ENCODE results near the gene RNU1-3. TPM values are rescaled to one million over a fixed set of nuclear protein-coding genes. Genes with fewer than 3 reads are reported as not detected.
"Not testable (repeated sequence)": the region's sequence is repeated elsewhere in the genome, so short reads cannot be mapped to it uniquely, and the experiment has no call there.

RNU1-3 gene
- total RNA-seq, 6 donors from 2014 or later = under 0.01 to 14,413 (median 1,360) TPM

DNA sequence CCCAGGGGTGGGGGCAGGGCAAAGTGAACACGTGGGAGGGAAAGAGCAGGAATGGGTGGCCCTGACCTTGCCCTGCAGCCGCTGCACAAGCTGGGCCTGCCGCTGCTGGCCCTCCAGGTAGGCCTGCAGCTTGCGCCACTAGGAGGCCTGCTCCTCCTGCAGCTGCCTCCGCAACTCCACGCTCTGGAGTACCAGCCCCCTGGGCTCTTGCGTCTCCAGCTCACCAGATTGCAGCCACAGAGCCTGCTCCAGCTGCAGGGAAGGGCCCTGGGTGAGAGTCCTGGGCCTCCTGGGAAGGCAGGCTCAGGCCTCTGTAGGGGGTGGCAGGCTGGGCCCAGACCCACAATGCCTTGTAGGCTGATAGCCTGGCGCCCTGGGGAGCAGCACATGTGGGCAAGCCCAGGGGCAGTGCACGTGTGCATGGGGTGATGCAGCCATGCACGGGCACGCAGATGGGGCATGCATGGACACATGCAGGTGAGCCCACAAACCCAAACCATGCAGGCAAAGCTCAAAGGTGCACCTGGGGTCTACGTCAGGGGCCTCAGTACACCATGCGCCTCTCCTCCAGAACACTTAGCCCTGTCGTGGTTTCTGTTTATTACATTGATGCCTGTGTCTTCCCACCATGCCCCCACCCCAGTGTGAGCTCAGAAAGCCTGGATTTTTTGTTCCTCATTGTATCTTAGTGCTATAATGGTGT is 9.6 kb downstream of the RNU1-3 start:
- not testable (repeated sequence) for H3K9me3 ChIP-seq
- ATAC-seq (ENCODE audit: low FRiP score in 2 of 2) = peak; percentile 39 to 71
- WGBS, 2 donors = no CpG with 5 or more reads among the region's 14 CpGs

DNA sequence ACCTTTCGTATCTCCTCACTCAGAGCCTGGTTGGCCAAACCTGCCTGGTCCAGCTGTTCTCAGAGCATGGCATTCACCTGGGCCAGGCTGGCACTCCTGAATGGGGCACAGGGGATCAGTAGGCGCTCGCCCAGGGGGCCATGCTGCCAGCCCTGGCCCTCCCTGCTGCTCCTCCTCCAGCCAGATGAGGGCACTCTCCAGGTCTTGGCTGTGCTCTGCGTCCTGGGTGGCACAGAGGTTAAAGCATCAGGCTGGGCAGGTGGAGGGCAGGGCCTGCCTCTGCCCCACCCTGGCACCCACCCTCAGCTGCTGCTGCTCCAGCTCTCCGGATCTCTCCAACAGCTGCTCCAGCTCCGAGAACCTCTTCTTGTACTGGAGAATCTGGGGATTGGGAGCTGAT is 10.2 kb downstream of the RNU1-3 start:
- not testable (repeated sequence) for H3K36me3 ChIP-seq, H3K4me1 ChIP-seq, H3K4me3 ChIP-seq, H3K9me3 ChIP-seq, H3K27me3 ChIP-seq, DNase-seq, H3K27ac ChIP-seq
- WGBS, 2 donors = no CpG with 5 or more reads among the region's 6 CpGs
- ATAC-seq (ENCODE audit: low FRiP score in 2 of 2) = peak in 1 of 2 donors; percentile 71

More for the DNA sequence above, 9.6 kb downstream of the RNU1-3 start:
- not testable (repeated sequence) for DNase-seq, H3K27me3 ChIP-seq, H3K4me3 ChIP-seq, H3K36me3 ChIP-seq, H3K4me1 ChIP-seq, H3K27ac ChIP-seq

DNA sequence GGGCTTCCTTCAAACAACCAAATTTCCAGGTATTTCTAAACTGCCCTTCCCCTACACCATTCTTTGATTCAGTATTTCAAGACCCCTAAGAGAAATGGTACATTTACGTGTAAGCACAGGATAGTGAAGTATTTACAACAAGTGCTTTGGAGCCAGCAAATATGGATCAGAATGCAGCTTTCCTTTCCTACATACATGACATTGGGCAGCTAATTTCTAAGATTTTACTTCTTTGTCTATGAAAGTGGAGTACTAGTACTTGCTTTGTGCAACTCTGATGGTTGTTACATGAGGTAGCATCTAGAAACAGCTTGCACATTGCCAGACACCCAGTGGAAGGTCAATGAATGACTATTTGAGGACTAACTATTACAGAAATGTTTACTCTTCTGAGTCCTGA is 15.2 kb downstream of the RNU1-3 start:
- not testable (repeated sequence) for DNase-seq; H3K36me3 ChIP-seq; ATAC-seq (ENCODE audit: low FRiP score in 2 of 2); H3K9me3 ChIP-seq; H3K4me3 ChIP-seq; H3K27me3 ChIP-seq; H3K27ac ChIP-seq; H3K4me1 ChIP-seq
- WGBS, 2 donors = 89 to 94% methylated on average over 1 of the region's 1 CpG

DNA sequence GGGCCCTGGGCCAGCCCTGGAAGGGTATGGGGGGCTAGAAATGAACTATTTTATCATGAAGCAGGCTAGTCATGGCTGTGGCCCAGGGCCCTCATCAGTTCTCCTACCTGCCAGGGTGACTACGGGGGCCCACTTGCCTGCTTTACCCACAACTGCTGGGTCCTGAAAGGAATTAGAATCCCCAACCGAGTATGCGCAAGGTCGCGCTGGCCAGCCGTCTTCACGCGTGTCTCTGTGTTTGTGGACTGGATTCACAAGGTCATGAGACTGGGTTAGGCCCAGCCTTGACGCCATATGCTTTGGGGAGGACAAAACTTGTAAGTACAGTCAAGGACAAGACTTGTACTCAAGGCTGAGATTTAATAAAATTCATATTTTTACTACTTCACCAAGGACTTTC is 16.8 kb downstream of the RNU1-3 start:
- WGBS, 2 donors = 81 to 83% methylated on average over 9 of the region's 9 CpGs
- ATAC-seq (ENCODE audit: low FRiP score in 2 of 2); H3K9me3 ChIP-seq; H3K36me3 ChIP-seq; H3K27me3 ChIP-seq; H3K4me3 ChIP-seq; H3K27ac ChIP-seq: not testable (repeated sequence)
- peaks cover 4 to 11% (median 5%) of the 10 kb centered on the region in 4 donors for H3K4me1 ChIP-seq
- peak; percentile 21 to 26 for DNase-seq

DNA sequence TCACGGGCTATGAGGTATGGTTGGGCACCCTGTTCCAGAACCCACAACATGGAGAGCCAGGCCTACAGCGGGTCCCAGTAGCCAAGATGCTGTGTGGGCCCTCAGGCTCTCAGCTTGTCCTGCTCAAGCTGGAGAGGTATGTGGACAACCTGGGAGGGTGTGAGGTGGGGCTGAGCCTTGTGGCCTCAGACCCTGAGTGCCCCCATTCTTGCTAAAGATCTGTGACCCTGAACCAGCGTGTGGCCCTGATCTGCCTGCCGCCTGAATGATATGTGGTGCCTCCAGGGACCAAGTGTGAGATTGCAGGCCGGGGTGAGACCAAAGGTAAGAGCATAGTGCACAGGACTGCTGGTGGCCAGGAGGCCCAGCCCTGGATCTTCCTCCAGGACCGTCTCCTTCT is 17.4 kb downstream of the RNU1-3 start:
- not testable (repeated sequence) for H3K4me3 ChIP-seq; H3K36me3 ChIP-seq; H3K27me3 ChIP-seq; ATAC-seq (ENCODE audit: low FRiP score in 2 of 2); H3K9me3 ChIP-seq; H3K27ac ChIP-seq
- WGBS, 2 donors = 82 to 83% methylated on average over 1 to 5 of the region's 6 CpGs
- DNase-seq = peak in 1 of 2 donors; percentile 20
- H3K4me1 ChIP-seq = peaks cover 6 to 16% (median 7%) of the 10 kb centered on the region in 4 donors

DNA sequence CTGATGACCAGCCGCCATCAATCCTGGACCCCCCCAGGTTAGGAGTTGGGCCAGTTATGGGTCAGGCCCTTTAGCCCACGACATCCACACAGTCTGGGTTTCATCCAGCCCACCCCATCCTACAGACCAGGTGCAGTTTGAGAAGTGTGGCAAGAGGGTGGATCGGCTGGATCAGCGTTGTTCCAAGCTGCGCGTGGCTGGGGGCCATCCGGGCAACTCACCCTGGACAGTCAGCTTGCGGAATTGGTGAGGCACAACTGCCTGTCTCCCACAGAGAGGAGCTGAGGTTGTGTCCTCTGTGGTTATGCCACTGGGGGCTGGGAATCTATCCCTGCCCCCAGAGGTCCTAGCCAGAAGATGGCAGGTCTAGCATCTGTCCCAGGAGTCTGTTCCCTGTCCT is 18.0 kb downstream of the RNU1-3 start:
- H3K27ac ChIP-seq; H3K36me3 ChIP-seq; H3K27me3 ChIP-seq; ATAC-seq (ENCODE audit: low FRiP score in 2 of 2); H3K9me3 ChIP-seq; H3K4me3 ChIP-seq: not testable (repeated sequence)
- no CpG with 5 or more reads among the region's 8 CpGs for WGBS, 2 donors
- peak; percentile 17 to 60 for DNase-seq
- H3K4me1 ChIP-seq = peaks cover 9 to 22% (median 10%) of the 10 kb centered on the region in 4 donors

DNA sequence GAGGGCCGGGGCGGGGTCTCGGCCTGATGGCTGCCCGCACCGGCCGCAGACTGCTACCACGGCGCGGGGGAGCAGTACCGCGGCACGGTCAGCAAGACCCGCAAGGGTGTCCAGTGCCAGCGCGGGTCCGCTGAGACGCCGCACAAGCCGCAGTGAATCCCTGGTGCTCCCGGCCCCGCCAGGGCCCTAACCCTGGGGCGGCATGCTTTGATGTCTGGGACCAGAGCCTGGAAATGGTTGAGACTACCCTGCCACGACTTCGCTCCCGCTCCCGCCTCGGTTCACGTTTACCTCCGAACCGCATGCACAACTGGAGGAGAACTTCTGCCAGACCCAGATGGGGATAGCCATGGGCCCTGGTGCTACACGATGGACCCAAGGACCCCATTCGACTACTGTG is 18.5 kb downstream of the RNU1-3 start:
- not testable (repeated sequence) for ATAC-seq (ENCODE audit: low FRiP score in 2 of 2); H3K9me3 ChIP-seq; H3K27me3 ChIP-seq; H3K36me3 ChIP-seq; H3K27ac ChIP-seq
- Histone ChIP-seq H3K4me3 (peak overlapping the region in 2 of 4 donors; percentile 35 to 38), H3K4me1 (peaks cover 14 to 27% (median 15%) of the 10 kb centered on the region in 4 donors)
- peak in 1 of 2 donors; percentile 86 for DNase-seq
- 60% methylated on average over 9 of the region's 32 CpGs; no CpG with 5 or more reads in 1 of the 2 donors for WGBS, 2 donors

DNA sequence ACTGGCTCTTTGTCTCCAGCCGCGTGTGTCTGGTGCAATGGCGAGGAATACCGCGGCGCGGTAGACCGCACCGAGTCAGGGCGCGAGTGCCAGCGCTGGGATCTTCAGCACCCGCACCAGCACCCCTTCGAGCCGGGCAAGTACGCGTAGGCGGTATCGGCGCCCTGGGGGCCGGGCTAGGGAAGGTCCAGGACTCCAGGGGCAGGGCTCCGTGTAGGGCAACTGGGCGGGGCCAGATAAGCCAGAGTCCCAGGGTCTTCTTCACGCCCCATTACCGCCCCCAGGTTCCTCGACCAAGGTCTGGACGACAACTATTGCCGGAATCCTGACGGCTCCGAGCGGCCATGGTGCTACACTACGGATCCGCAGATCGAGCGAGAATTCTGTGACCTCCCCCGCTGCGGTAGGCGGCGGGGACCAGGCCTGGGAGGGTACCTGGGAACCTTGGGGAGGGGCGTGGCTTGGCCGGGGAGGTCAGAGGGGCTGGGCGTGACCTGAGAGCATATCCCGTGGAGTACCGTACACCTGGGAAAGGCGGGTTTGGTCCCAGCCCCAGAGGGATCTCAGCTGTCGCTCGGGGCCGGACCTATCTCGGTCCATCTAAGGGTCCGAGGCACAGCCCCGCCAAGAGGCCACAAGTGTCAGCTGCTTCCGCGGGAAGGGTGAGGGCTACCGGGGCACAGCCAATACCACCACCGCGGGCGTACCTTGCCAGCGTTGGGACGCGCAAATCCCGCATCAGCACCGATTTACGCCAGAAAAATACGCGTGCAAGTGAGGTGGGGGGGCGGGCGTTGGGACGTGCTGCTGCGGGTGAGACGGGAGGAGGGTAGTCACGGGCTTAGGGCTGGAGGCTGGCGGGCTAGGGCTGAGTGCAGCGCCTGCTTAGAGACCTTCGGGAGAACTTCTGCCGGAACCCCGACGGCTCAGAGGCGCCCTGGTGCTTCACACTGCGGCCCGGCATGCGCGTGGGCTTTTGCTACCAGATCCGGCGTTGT is 19.3 kb downstream of the RNU1-3 start:
- Histone ChIP-seq H3K4me3 (peak overlapping the region in 3 of 4 donors; percentile 27 to 38 (median 35)), H3K4me1 (peaks cover 22 to 34% (median 22%) of the 10 kb centered on the region in 4 donors)
- H3K27me3 ChIP-seq, H3K27ac ChIP-seq, H3K9me3 ChIP-seq, H3K36me3 ChIP-seq: not testable (repeated sequence)
- ATAC-seq (ENCODE audit: low FRiP score in 2 of 2) = peak; percentile 7 to 82
- WGBS, 2 donors = 19% methylated on average over 11 of the region's 84 CpGs; no CpG with 5 or more reads in 1 of the 2 donors
- DNase-seq = peak; percentile 21 to 84

DNA sequence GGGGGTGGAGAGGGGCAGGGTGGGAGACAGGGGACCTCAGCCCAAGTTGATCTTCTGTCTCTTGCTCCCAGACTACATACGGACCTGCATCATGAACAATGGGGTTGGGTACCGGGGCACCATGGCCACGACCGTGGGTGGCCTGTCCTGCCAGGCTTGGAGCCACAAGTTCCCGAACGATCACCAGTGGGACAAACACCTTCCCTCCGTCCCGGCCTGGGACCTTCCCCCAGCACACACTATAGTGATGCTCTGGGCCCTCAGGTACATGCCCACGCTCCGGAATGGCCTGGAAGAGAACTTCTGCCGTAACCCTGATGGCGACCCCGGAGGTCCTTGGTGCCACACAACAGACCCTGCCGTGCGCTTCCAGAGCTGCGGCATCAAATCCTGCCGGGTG is 20.0 kb downstream of the RNU1-3 start:
- H3K4me3 ChIP-seq; H3K27ac ChIP-seq; DNase-seq; H3K9me3 ChIP-seq; H3K27me3 ChIP-seq; ATAC-seq (ENCODE audit: low FRiP score in 2 of 2); H3K36me3 ChIP-seq: not testable (repeated sequence)
- 87% methylated on average over 14 of the region's 17 CpGs; no CpG with 5 or more reads in 1 of the 2 donors for WGBS, 2 donors
- H3K4me1 ChIP-seq = peaks cover 22 to 42% (median 26%) of the 10 kb centered on the region in 4 donors

DNA sequence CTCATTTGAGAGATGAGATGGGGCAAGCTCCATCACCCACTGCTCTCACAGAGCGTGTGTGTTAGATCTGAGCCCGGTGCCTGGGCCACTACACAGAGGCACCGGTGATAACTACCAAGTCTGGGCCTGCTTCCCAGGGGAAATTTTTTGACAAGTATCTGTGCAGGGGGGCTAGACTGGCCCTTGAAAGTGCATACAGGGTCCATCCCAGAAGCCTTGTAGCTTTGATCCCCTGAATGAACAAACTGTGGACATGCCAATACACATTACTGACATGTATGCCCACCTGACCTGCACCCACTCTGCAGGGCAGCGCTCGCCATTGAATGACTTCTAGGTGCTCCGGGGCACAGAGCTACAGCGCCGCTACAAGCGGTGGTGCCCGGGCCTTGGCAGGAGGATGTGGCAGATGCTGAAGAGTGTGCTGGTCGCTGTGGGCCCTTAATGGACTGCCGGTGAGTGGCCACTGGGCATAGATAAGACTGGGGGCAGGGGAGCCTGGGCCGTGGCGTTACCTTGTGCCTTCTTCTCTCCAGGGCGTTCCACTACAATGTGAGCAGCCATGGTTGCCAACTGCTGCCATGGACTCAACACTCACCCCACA is 20.6 kb downstream of the RNU1-3 start:
- DNase-seq = peak; percentile 21 to 75
- WGBS, 2 donors = 90 to 93% methylated on average over 15 of the region's 15 CpGs
- H3K36me3 ChIP-seq; H3K9me3 ChIP-seq; ATAC-seq (ENCODE audit: low FRiP score in 2 of 2); H3K4me3 ChIP-seq; H3K27ac ChIP-seq; H3K27me3 ChIP-seq: not testable (repeated sequence)
- H3K4me1 ChIP-seq = peaks cover 22 to 43% (median 26%) of the 10 kb centered on the region in 4 donors

DNA sequence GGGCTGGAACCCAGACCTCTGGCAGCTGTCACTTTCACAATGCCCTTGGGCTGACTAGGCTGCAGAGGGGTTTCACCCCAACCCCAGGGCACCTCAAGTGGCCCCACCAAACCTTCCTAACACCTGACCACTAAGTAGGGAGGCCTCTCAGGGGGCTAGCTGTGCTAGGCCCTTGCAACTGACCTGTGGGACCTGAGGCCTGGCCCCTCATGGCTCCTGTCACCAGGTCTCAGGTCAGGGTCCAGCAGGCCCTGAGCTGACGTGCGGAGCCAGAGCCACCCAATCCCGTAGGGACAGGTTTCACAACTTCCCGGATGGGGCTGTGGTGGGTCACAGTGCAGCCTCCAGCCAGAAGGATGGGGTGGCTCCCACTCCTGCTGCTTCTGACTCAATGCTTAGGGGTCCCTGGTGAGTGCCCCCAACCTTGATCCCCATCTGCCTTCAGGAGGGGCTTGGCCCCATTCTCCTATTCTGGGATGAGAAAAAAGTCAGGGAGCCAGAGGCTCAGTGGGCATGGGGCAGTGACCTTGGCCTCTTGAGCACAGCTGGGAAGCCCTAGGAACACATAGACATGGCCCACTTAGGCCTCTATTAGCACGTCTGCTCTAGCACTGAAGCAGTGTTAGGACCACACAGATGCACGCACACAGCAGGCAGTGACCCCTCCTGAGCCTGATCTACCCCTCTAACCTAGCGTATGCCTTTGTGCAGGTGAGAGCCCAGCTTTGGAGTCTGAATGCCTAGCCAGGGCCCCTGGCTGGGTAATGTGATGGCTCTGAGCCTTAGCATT is 21.3 kb downstream of the RNU1-3 start:
- DNase-seq = peak; percentile 45 to 66
- ATAC-seq (ENCODE audit: low FRiP score in 2 of 2) = peak in 1 of 2 donors; percentile 1
- 81 to 100% methylated on average over 2 to 7 of the region's 7 CpGs for WGBS, 2 donors
- H3K9me3 ChIP-seq, H3K36me3 ChIP-seq, H3K27me3 ChIP-seq: not testable (repeated sequence)
- peak overlapping the region in 3 of 4 donors; percentile 47 to 63 (median 58) for H3K4me3 ChIP-seq
- H3K4me1 ChIP-seq = peaks cover 22 to 43% (median 26%) of the 10 kb centered on the region in 4 donors
- peak overlapping the region; percentile 46 to 87 (median 80) for H3K27ac ChIP-seq
